ENCODE data around the gene NDUFA8.

Gene NDUFA8

GRCh38 chr9:122099271-122099869 lies 60.2 kb downstream of the NDUFA8 start:
- peak; percentile 88 for DNase-seq (ENCODE audit: low spot score)

GRCh38 chr9:122097679-122098315 lies 61.8 kb downstream of the NDUFA8 start:
- no peak for DNase-seq (ENCODE audit: low spot score)

DNA sequence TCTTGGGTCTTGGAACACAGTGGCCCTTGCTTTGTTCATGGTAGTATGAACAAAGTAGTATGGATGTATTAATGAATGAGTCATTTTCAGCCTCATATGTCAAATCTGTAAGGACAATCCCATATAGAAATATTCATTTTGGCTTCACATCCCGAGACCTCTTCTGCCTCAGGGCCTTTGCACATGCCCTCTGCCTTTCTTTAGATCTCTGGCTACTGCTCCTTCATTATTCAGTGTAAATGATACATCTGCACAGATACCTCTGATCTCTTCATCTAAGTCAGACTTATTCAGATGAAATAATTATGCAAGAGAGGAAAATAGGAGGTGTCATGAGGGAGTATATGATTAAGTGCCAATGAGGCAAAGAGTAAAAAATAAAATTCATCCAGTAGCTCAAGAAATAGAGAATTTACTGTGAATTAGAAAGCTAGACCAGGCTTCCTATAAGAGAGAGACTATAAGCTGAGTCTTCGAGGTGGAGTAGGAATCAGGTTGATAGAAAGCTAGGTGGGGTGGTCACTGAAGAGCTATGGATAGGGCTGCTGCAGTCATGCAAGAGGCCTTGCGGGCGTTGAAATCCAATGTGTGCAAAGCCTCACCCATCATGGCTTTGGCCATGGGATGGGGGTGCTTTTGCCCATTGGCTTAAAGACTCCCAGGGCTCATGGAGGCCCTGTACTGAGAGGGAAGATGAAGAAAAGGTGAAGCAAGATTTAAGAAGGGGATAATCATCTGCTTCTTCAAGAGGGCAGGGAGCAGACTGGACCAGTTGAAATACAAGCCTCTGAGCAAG lies 62.8 kb downstream of the NDUFA8 start:
- no peak for DNase-seq (ENCODE audit: low spot score)

- peak; percentile 61 for DNase-seq (ENCODE audit: low spot score)
Measured at GRCh38 chr9:122095010-122095767, 64.4 kb downstream of the NDUFA8 start.
